Stimulated activated CD4-positive, alpha-beta T cell treated with anti-CD3 and anti-CD28 coated beads, TNF-alpha, amount 100 ng/mL, for 24 hours (primary cell): ENCODE measurements around the gene GALNT17.

Source experiments
- DNase-seq, 3 experiments: peaks; one replicate each; pipeline ENCODE4 v3.0.0-alpha.2; 2020; ENCODE audit warnings: low read depth in 3 of 3

The GALNT17 gene

GRCh38 chr7:71285571-71286145 is 153.7 kb downstream of the GALNT17 start:
- DNase-seq: no peak

- DNase-seq: no peak
These were observed 154.4 kb downstream of the GALNT17 start for GRCh38 chr7:71286336-71286735.

- no peak for DNase-seq
These were observed 155.0 kb downstream of the GALNT17 start for GRCh38 chr7:71286924-71287323.

GRCh38 chr7:71290452-71290851 is 158.5 kb downstream of the GALNT17 start:
- DNase-seq: no peak

GRCh38 chr7:71298378-71298777 is 166.4 kb downstream of the GALNT17 start:
- DNase-seq: no peak

- DNase-seq: no peak
These were observed 168.1 kb downstream of the GALNT17 start for GRCh38 chr7:71300086-71300485.

- DNase-seq: no peak
These were observed 168.7 kb downstream of the GALNT17 start for GRCh38 chr7:71300603-71301002.

GRCh38 chr7:71301167-71301566 is 169.2 kb downstream of the GALNT17 start:
- no peak for DNase-seq

- no peak for DNase-seq
These were observed 171.6 kb downstream of the GALNT17 start for GRCh38 chr7:71303566-71303965.

GRCh38 chr7:71308096-71308495 is 176.2 kb downstream of the GALNT17 start:
- DNase-seq: no peak

- DNase-seq: no peak
These were observed 179.6 kb downstream of the GALNT17 start for GRCh38 chr7:71311576-71311975.

GRCh38 chr7:71312755-71313490 is 181.0 kb downstream of the GALNT17 start:
- no peak for DNase-seq

- no peak for DNase-seq
These were observed 181.6 kb downstream of the GALNT17 start for GRCh38 chr7:71313553-71313952.

- no peak for DNase-seq
These were observed 189.0 kb downstream of the GALNT17 start for GRCh38 chr7:71320916-71321315.

- no peak for DNase-seq
These were observed 190.3 kb downstream of the GALNT17 start for GRCh38 chr7:71322201-71322600.

- no peak for DNase-seq
These were observed 191.8 kb downstream of the GALNT17 start for GRCh38 chr7:71323726-71324125.

GRCh38 chr7:71325151-71325550 is 193.2 kb downstream of the GALNT17 start:
- DNase-seq: no peak

- DNase-seq: no peak
These were observed 194.7 kb downstream of the GALNT17 start for GRCh38 chr7:71326595-71326994.

- DNase-seq: no peak
These were observed 196.0 kb downstream of the GALNT17 start for GRCh38 chr7:71327946-71328345.

- no peak for DNase-seq
These were observed 197.2 kb downstream of the GALNT17 start for GRCh38 chr7:71329030-71329660.

GRCh38 chr7:71332207-71332606 is 200.3 kb downstream of the GALNT17 start:
- no peak for DNase-seq

GRCh38 chr7:71334541-71334940 is 202.6 kb downstream of the GALNT17 start:
- no peak for DNase-seq

GRCh38 chr7:71338866-71339265 is 206.9 kb downstream of the GALNT17 start:
- DNase-seq: no peak
